Smooth muscle cell (in vitro differentiated cells): ENCODE measurements around the gene MIS12. TPM values are rescaled to one million over a fixed set of nuclear protein-coding genes. Genes with fewer than 3 reads are reported as not detected.

ENCODE experiments used
- DNase-seq: peaks from one replicate; lab custom pipeline; 2025; ENCODE audit not compliant: unreplicated experiment; lab: John Stamatoyannopoulos, UW
- H2AFZ ChIP-seq: fragments of 200-600 bp; sonication (generic); 2 replicates; pipeline ENCODE4 v1.6.0; 2016; ENCODE audit warnings: antibody characterized with exemption, low read depth, mild to moderate bottlenecking
- H3F3A ChIP-seq: fragments of 200-600 bp; sonication (generic); 2 replicates; pipeline ENCODE4 v1.6.0; 2017; ENCODE audit warnings: antibody characterized with exemption, low read depth
- H3K27ac ChIP-seq: fragments of 200-600 bp; sonication (generic); 2 replicates; pipeline ENCODE4 v1.5.1; 2016; ENCODE audit warnings: low read depth, mild to moderate bottlenecking
- H3K27me3 ChIP-seq: fragments of 200-600 bp; sonication (generic); 2 replicates; pipeline ENCODE4 v1.6.1; 2016; ENCODE audit warnings: low read depth, mild to moderate bottlenecking
- H3K36me3 ChIP-seq: fragments of 200-600 bp; sonication (generic); 2 replicates; pipeline ENCODE4 v1.5.1; 2016; ENCODE audit warnings: low read depth
- H3K4me1 ChIP-seq: fragments of 200-600 bp; sonication (generic); 2 replicates; pipeline ENCODE4 v1.5.1; 2016; ENCODE audit warnings: low read depth
- H3K4me2 ChIP-seq: fragments of 200-600 bp; sonication (generic); 2 replicates; pipeline ENCODE4 v1.6.0; 2016; ENCODE audit warnings: mild to moderate bottlenecking
- H3K4me3 ChIP-seq: fragments of 200-600 bp; sonication (generic); 2 replicates; pipeline ENCODE4 v1.5.1; 2016; ENCODE audit warnings: mild to moderate bottlenecking
- H3K79me2 ChIP-seq: fragments of 200-600 bp; sonication (generic); 2 replicates; pipeline ENCODE4 v1.6.0; 2016; ENCODE audit warnings: low read depth, mild to moderate bottlenecking
- H3K9ac ChIP-seq: fragments of 200-600 bp; sonication (generic); 2 replicates; pipeline ENCODE4 v1.6.0; 2016; ENCODE audit warnings: low read depth
- H3K9me3 ChIP-seq: fragments of 200-600 bp; sonication (generic); replicated peaks from 2 replicates; pipeline ENCODE4 v1.5.1; 2016; ENCODE audit warnings: low read depth
- H4K20me1 ChIP-seq: fragments of 200-600 bp; sonication (generic); 2 replicates; pipeline ENCODE4 v1.6.0; 2016; ENCODE audit warnings: low read depth
- CTCF ChIP-seq: fragments of 200-600 bp; sonication (generic); IDR thresholded peaks from 2 replicates; pipeline ENCODE4 v1.5.1; 2017; ENCODE audit warnings: borderline replicate concordance, mild to moderate bottlenecking, antibody characterized with exemption; ENCODE audit not compliant: insufficient read depth, poor library complexity, severe bottlenecking
- WGBS: methylation state at CpG from one replicate; pipeline ENCODE4 v1.1.7; 2016; ENCODE audit warnings: low lambda C conversion rate; 5-methylcytosine and 5-hydroxymethylcytosine counted together
- polyA plus RNA-seq: library from polyadenylated mRNA; unstranded; fragments of >200 nt; fragmentation: Nextera tagmentation; extraction: Ambion mirVana; gene quantifications from 2 replicates; pipeline ENCODE4 v1.2.1, GENCODE V29; 2016
- total RNA-seq: library from RNA; depleted of rRNA; stranded (reverse); fragments of >200 nt; gene quantifications from 2 replicates; pipeline ENCODE4 v1.2.3, GENCODE V29; 2014

Gene MIS12
- total and polyA plus RNA-seq, 2 experiments from 2014 or later, result 14.8 to 23.3 TPM

DNA sequence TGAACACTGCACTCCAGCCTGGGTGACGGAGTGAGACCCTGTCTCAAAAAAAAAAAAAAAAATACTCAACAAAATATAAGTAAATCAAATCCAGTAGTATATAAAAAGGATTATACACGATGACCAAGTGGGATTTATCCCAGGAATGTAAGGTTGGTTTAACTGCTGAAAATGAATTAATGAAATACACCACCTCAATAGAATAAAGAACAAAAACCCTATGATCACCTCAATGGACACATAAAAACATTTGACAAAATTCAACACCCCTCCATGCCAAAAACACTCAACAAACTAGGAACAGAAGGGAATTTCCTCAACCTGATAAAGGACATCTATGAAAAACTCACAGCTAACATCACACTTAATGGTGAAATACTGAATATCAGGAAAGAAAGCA is 6.6 kb downstream of the MIS12 start:
- peaks cover 6% of the 10 kb centered on the region for H3F3A ChIP-seq
- H3K9ac ChIP-seq, result no peak overlapping the region
- no peaks in the 10 kb centered on the region for H4K20me1 ChIP-seq
- H3K9me3 ChIP-seq, result no peaks in the 10 kb centered on the region
- no peaks in the 10 kb centered on the region for H3K27me3 ChIP-seq
- 91% methylated on average over 2 of the region's 2 CpGs for WGBS
- no peak overlapping the region for H3K27ac ChIP-seq
- H3K79me2 ChIP-seq, result peaks cover 9% of the 10 kb centered on the region
- no peak overlapping the region for H3K4me2 ChIP-seq
- TF ChIP-seq CTCF, result no peak
- H3K36me3 ChIP-seq, result peaks cover 3% of the 10 kb centered on the region
- no peak overlapping the region for H3K4me3 ChIP-seq
- DNase-seq, result no peak
- H2AFZ ChIP-seq, result no peak overlapping the region
- H3K4me1 ChIP-seq, result peaks cover under 1% of the 10 kb centered on the region

DNA sequence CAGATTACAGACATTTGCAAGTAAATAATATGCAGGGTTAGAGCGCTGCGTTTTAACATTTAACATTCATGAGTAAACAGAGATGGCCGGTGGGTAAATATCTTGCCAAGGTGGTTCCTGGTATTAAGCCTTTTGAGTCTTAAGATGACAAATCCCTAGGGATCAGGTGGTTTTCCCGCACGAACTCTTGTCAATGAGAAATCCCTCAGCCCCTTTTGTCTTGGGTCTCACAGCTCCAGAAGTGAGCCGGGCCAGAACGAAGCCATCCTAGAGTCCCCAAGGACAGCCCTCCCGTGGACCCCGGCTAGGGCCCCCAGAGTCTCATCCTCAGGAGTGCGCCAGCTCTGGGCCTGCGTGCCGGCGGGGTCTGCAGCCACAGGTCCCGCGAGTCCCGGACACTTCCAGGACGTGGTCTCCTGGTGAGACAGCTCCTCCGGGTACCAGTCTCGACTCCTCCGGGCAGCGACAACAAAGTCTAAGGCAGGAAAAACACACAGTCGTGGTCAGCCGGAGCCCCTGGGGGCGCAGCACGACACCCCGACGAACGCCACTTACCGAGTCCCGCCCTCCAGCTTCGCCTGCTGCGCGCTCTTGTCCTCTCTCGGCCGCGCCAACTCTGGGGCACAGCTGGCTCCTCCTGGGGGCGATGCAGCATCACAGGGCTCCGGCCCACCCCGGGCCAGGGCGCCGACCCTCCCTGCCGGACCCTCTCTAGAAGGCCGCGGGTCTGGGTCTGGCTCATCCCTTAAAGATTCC is 13.3 kb downstream of the MIS12 start:
- H3F3A ChIP-seq, result peaks cover 4% of the 10 kb centered on the region
- no peaks in the 10 kb centered on the region for H3K79me2 ChIP-seq
- no peak overlapping the region for H3K9ac ChIP-seq
- H3K36me3 ChIP-seq, result no peaks in the 10 kb centered on the region
- peak overlapping the region; percentile 76 for H3K4me3 ChIP-seq
- peak overlapping the region; percentile 88 for H2AFZ ChIP-seq
- peak overlapping the region; percentile 96 for H3K4me2 ChIP-seq
- H3K4me1 ChIP-seq, result peaks cover 8% of the 10 kb centered on the region
- H3K27ac ChIP-seq, result no peak overlapping the region
- DNase-seq, result no peak
- 13% methylated on average over 44 of the region's 44 CpGs for WGBS
- H4K20me1 ChIP-seq, result no peaks in the 10 kb centered on the region
- H3K27me3 ChIP-seq, result no peaks in the 10 kb centered on the region
- no peaks in the 10 kb centered on the region for H3K9me3 ChIP-seq
- no peak for TF ChIP-seq CTCF

DNA sequence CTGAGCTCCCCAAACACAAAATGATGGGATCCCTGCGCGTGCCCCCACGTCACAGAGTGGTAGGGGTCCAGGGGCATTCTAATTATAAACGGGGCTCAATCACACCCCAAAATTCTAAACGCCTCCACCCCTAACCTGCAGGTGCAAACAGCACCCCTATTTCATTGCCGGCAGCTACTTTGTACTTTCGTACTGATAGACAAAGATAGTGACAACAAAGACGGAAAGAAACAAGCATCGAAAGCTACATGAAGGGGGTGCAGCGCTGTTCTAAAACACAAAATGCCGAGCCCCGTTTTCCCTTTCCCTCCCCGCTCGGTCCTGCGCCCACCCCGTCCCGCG is 13.9 kb downstream of the MIS12 start:
- Histone ChIP-seq H3K4me3 (peak overlapping the region; percentile 76), H3K9me3 (no peaks in the 10 kb centered on the region), H4K20me1 (no peaks in the 10 kb centered on the region), H3K27me3 (no peaks in the 10 kb centered on the region), H3K9ac (peak overlapping the region; percentile 71), H3K4me1 (peaks cover 8% of the 10 kb centered on the region), H3K4me2 (peak overlapping the region; percentile 96), H3K79me2 (no peaks in the 10 kb centered on the region), H3F3A (peaks cover 4% of the 10 kb centered on the region), H2AFZ (peak overlapping the region; percentile 88), H3K27ac (peak overlapping the region; percentile 76), H3K36me3 (no peaks in the 10 kb centered on the region)
- WGBS, result 2% methylated on average over 18 of the region's 18 CpGs
- DNase-seq, result no peak
- no peak for TF ChIP-seq CTCF
